Thymus (tissue), 11 donors: ENCODE measurements around the gene TXNRD2. TPM values are rescaled to one million over a fixed set of nuclear protein-coding genes. Genes with fewer than 3 reads are reported as not detected.
"Not testable (repeated sequence)": the region's sequence is repeated elsewhere in the genome, so short reads cannot be mapped to it uniquely, and the experiment has no call there.

Source experiments
- DNase-seq, 9 donors: peaks; one replicate each; pipeline ENCODE4 v3.0.0-alpha.2; 2013; ENCODE audit warnings: low spot score in 9 of 9, low read depth in 6 of 9, missing footprints in 1 of 9
- H3K27ac ChIP-seq, 2 donors: one replicate each; pipeline ENCODE4 v1.5.1; 2013; ENCODE audit warnings: control low read depth in 1 of 2, low read depth in 1 of 2, low read length in 1 of 2, mild to moderate bottlenecking in 1 of 2, moderate library complexity in 1 of 2
- H3K27me3 ChIP-seq, 2 donors: one replicate each; pipeline ENCODE4 v1.5.1; 2013; ENCODE audit warnings: low read length in 1 of 2; ENCODE audit not compliant: control insufficient read depth in 2 of 2, insufficient read depth in 1 of 2
- H3K36me3 ChIP-seq, 2 donors: one replicate each; pipeline ENCODE4 v1.5.1; 2013; ENCODE audit warnings: low read length in 1 of 2, mild to moderate bottlenecking in 1 of 2, moderate library complexity in 1 of 2; ENCODE audit not compliant: control insufficient read depth in 2 of 2, insufficient read depth in 2 of 2
- H3K4me1 ChIP-seq, 2 donors: one replicate each; pipeline ENCODE4 v1.5.1; 2013; ENCODE audit warnings: low read length in 2 of 2; ENCODE audit not compliant: control insufficient read depth in 2 of 2, insufficient read depth in 2 of 2
- H3K4me3 ChIP-seq, 2 donors: one replicate each; pipeline ENCODE4 v1.5.1; 2013; ENCODE audit warnings: low read length in 2 of 2, control low read depth in 1 of 2, mild to moderate bottlenecking in 1 of 2
- H3K9me3 ChIP-seq, 2 donors: one replicate each; pipeline ENCODE4 v1.5.1; 2013; ENCODE audit warnings: low read length in 1 of 2, mild to moderate bottlenecking in 1 of 2; ENCODE audit not compliant: control insufficient read depth in 2 of 2, insufficient read depth in 1 of 2
- WGBS: extraction: QIAGEN DNeasy Blood & Tissue Kit; methylation state at CpG from one replicate; pipeline ENCODE4 v1.1.7; 2013; 5-methylcytosine and 5-hydroxymethylcytosine counted together
- polyA plus RNA-seq: library from polyadenylated mRNA; stranded (reverse); fragments of 200-250 nt; gene quantifications from one replicate; pipeline ENCODE4 v1.2.3, GENCODE V29; 2013
- total RNA-seq: library from RNA; stranded (reverse); fragments of 120-200 nt; gene quantifications from one replicate; pipeline ENCODE4 v1.2.4, GENCODE V29; 2013
- donor health status: healthy.

Gene TXNRD2
- total and polyA plus RNA-seq, 2 donors, result 10.1 to 24.2 TPM

DNA sequence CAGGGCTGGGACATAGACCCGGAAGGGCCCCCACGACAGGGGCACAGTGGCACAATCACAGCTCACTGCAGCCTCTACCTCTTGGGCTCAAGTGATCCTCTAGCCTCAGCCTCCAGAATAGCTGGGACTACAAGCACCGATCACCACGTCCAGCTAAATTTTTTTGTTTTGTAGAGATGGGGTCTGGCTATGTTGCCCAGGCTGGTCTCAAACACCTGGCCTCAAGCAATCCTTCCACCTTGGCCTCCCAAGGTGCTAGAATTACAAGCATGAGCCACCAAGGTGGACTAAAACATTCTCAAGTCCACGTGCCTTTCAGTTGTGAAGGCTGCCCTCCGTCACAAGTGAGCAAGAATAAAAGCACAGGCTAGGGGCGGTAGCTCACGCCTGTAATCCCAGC, 10.1 kb downstream of the TXNRD2 start:
- DNase-seq, result no peak
- Histone ChIP-seq H3K36me3 (no peaks in the 10 kb centered on the region), H3K27me3 (no peaks in the 10 kb centered on the region), H3K9me3 (peaks cover 0 to 15% of the 10 kb centered on the region in 2 donors), H3K27ac (no peak overlapping the region), H3K4me1 (peaks cover 3% of the 10 kb centered on the region in 2 donors), H3K4me3 (no peak overlapping the region)
- 97% methylated on average over 8 of the region's 8 CpGs for WGBS

DNA sequence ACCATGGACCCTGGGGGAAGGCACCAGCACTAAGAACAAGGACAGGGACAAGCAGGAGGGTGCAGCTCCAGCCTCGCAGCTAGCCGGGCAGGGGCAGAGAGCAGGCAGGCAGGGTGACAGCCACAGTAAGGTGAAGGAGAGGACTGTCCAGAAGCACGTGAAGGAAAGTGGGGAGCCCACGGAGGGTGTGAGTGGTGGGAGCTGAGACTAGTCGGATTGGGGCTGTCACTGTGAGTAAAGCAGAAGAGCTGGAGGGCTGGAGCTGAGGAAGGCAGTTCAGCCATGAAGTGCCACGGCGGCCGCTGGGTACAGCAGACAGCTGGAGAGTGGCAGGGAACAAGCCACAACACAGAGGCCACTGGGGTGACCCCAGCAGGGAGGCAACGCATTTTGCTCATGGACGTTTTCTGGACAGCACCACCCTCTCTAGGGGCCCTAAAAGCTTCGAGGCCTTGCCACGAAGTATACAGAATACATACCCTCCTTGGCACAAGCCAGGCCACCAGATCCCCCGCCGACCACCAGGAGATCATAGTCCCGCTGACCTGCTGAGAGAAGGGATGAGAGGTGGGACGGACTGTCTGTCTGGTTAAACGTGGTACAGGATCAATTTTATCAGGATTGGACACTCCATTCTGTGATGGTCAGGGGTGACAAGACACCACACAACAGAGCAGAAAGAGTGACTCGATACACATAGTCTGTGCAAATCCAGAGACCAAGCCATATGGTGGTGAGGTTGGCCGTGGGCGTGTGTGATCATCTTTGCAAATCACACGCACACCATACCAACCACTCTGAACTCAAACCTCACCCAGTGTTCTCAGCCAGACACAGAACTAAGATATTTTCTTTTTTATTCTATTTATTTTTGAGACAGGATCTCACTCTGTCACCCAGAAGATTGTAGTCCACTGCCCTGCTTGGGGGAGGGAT, 10.8 kb downstream of the TXNRD2 start:
- 94% methylated on average over 21 of the region's 21 CpGs for WGBS

DNA sequence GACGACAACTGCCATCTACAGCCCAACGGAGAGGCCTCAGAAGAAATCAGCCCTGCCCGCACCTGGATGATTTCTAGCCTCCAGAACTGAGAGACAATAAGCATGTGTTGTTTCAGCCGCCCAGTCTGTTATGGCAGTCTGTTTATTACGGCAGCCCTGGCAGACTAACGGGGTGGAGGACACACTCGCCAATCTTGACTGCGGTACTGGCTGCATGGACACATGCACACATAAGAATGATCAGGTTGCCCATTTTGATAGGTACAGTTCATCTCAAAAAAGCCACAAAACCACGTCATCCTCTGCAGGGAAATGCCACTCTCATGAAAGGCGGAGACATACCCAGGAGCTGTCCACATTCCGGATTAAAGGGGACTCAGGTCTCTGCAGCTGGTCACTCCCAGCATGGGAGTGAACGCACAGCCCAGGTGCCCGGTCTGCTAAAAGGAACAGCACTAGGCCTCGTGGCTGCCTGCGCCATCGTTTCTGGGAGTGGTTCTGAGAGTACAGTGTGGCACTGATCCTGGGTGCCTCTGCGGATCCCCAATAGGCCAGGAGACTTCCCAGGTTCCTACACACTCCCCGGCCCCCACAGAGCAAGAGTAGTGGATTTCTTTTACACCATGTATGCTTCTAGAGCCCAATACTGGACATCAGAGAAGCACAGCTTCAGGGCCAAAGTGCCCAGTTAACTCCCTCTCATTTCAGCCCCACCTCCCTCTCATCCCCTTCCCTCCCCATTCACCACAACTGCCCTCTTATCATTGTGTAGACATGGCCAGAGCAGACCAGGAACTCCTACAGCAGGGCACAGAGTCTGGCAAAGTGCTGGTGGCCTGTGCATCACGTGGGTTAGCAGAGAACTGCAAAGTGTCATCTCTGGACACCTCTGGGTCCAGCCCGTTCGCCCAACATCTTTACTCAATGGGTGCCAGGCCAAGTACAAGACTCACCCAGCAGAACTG, 11.8 kb downstream of the TXNRD2 start:
- peaks cover 3% of the 10 kb centered on the region in 2 donors for H3K4me1 ChIP-seq
- no peak for DNase-seq
- H3K36me3 ChIP-seq, result no peaks in the 10 kb centered on the region
- WGBS, result 95% methylated on average over 21 of the region's 21 CpGs
- no peak overlapping the region for H3K27ac ChIP-seq
- peaks cover 0 to 4% of the 10 kb centered on the region in 2 donors for H3K9me3 ChIP-seq
- no peaks in the 10 kb centered on the region for H3K27me3 ChIP-seq
- no peak overlapping the region for H3K4me3 ChIP-seq

More for the DNA sequence above, 10.8 kb downstream of the TXNRD2 start:
- H3K4me3 ChIP-seq, result no peak overlapping the region
- H3K27ac ChIP-seq, result no peak overlapping the region
- H3K27me3 ChIP-seq, result no peaks in the 10 kb centered on the region
- DNase-seq, result no peak
- H3K36me3 ChIP-seq, result no peaks in the 10 kb centered on the region
- H3K9me3 ChIP-seq, result peaks cover 0 to 9% of the 10 kb centered on the region in 2 donors
- H3K4me1 ChIP-seq, result peaks cover 3% of the 10 kb centered on the region in 2 donors

DNA sequence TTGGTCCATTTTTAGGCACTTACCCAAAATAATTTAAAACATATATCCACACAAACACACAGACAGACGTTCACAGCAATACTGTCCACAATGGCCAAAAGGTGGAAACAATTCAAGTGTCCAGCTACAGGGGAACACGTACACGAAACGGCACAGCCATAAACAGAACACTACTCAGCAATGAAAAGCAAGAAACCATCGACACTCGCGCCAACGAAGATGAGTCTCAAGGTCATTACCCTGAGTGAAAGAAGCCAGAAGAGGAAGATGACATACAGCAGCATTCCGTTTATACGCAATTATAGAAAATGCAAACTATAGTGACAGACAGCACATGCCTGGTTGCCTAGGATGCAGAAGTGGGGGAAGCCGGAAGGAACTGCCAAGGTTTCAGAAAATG, 13.4 kb downstream of the TXNRD2 start:
- Histone ChIP-seq H3K4me1 (peaks cover 0 to 3% of the 10 kb centered on the region in 2 donors), H3K4me3 (no peak overlapping the region), H3K27ac (no peak overlapping the region), H3K27me3 (no peaks in the 10 kb centered on the region), H3K9me3 (no peaks in the 10 kb centered on the region), H3K36me3 (no peaks in the 10 kb centered on the region)
- WGBS, result 95% methylated on average over 11 of the region's 11 CpGs
- DNase-seq, result no peak

DNA sequence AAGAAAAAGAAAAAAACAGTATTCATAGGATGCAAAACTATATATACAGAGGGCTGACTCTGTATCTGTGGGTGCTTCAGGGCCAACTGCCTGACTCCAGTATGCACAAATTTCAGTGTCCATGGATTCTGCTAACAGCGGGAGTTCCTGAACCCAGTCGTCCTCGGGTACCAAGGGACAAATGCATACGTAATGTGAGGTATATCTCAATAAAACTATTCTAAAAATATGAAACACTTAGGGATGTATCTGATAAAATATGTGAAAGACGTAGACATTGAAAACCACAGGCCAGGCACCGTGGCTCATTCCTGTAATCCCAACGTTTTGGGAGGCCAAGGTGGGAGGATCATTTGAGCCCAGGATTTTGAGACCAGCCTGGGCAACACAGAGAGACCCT, 13.9 kb downstream of the TXNRD2 start:
- no peaks in the 10 kb centered on the region for H3K9me3 ChIP-seq
- no peak overlapping the region for H3K27ac ChIP-seq
- no peak for DNase-seq
- H3K4me1 ChIP-seq, result peaks cover 0 to 2% of the 10 kb centered on the region in 2 donors
- no peaks in the 10 kb centered on the region for H3K36me3 ChIP-seq
- H3K4me3 ChIP-seq, result no peak overlapping the region
- H3K27me3 ChIP-seq, result no peaks in the 10 kb centered on the region
- 96% methylated on average over 7 of the region's 7 CpGs for WGBS

DNA sequence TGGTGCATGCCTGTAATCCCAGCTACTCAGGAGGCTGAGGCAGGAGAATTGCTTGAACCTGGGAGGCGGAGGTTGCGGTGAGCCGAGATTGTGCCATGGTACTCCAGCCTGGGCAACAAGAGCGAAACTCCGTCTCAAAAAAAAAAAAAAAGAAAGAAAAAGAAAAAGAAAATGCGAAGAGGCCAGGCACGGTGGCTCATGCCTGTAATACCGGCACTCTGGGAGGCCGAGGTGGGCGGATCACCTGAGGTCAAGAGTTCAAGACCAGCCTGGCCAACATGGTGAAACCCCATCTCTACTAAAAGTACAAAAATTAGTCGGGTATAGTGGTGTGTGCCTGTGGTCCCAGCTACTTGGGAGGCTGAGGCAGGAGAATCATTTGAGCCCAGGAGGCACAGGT, 15.6 kb downstream of the TXNRD2 start:
- H3K4me3 ChIP-seq, H3K27me3 ChIP-seq, H3K36me3 ChIP-seq, H3K4me1 ChIP-seq, H3K27ac ChIP-seq, DNase-seq, H3K9me3 ChIP-seq: not testable (repeated sequence)
- 91% methylated on average over 11 of the region's 11 CpGs for WGBS

DNA sequence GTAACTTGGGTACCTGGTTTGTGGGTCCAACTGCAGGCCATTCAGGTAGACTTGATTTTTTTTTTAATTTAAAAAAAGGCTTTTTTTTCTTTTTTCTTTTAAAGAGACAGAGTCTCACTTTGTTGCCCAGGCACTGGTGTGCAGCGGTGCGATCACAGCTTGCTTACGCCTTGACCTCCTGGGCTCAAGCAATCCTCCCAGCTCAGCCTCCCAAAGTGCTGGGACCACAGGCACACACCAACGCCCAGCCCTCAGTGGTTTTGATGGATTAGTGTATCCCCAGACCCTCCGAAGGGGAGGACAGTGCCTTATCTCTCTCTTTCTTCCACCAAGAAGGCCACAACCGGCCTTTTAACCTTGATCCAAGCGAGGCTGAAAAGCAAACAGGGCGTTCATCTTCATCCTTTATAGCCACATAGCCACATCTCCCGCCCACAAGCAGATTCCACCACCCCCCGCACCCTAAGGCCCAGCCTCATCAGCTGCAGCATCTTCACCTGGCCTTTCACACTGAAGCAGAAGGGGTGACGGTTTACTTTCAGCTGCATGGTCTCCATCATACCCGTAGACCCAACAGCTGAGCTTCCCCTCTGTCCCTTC, 17.6 kb downstream of the TXNRD2 start:
- Histone ChIP-seq H3K9me3 (no peaks in the 10 kb centered on the region), H3K4me1 (no peaks in the 10 kb centered on the region), H3K27me3 (no peaks in the 10 kb centered on the region), H3K4me3 (no peak overlapping the region), H3K27ac (no peak overlapping the region), H3K36me3 (no peaks in the 10 kb centered on the region)
- 90% methylated on average over 12 of the region's 12 CpGs for WGBS
- no peak for DNase-seq

DNA sequence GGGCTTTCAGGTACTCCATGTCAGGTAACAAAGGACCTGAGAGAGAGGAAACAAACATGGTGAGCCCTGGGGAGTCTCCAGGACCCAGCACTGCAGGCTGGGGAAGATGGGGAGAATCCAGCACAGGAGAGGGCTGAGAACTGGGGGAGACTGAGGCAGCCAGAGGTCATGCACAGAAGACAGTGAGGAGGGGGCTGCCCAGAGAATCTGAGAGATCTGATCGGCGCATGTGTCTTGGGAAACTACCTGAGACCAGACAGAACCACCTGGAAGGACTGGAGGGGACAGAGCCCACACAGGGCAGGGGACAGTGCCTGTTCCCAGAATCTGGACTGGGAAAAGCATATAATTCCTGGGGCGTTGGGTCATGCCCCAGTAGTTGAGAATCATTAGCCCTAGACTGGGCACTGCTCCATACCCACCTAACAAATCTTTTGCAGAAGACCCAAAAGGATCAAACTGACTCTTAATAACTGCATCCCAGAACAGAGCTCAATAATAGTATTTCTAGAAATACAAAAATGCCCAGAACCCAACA, 20.0 kb downstream of the TXNRD2 start:
- H3K4me1 ChIP-seq, result peaks cover 3 to 7% of the 10 kb centered on the region in 2 donors
- no peaks in the 10 kb centered on the region for H3K27me3 ChIP-seq
- no peak overlapping the region for H3K4me3 ChIP-seq
- H3K36me3 ChIP-seq, result peaks cover 0 to 13% of the 10 kb centered on the region in 2 donors
- no peak overlapping the region for H3K27ac ChIP-seq
- no peaks in the 10 kb centered on the region for H3K9me3 ChIP-seq
- WGBS, result 64% methylated on average over 3 of the region's 3 CpGs
- no peak for DNase-seq
